ENCODE data around the gene PGAM5. TPM values are rescaled to one million over a fixed set of nuclear protein-coding genes. Genes with fewer than 3 reads are reported as not detected.
A peak's percentile ranks its signal among the peaks of the same experiment; 100 is the strongest.

PGAM5 gene
- 77.1 and 77.9 TPM in 2 replicates for total RNA-seq (2016; rRNA removed; fragmentation: Illumina TruSeq; extraction: Trizol)
- total RNA-seq (2016; cell fraction: cytosol; rRNA removed; fragmentation: Illumina TruSeq; extraction: Trizol; ENCODE audit: low read depth) = 37.0 and 40.3 TPM in 2 replicates
- 75.8 and 78.5 TPM in 2 replicates for total RNA-seq (2016; cell fraction: insoluble cytoplasmic fraction; rRNA removed; fragmentation: Illumina TruSeq; extraction: Trizol)
- total RNA-seq (2016; cell fraction: membrane; rRNA removed; fragmentation: Illumina TruSeq; extraction: Trizol) = 82.5 and 88.7 TPM in 2 replicates
- 27.7 and 31.2 TPM in 2 replicates for total RNA-seq (2016; cell fraction: nucleus; rRNA removed; fragmentation: Illumina TruSeq; extraction: Trizol)
- polyA plus RNA-seq (2011; rRNA removed) = 18.0 and 23.8 TPM in 2 replicates
- polyA plus RNA-seq (2011; cell fraction: cytosol; rRNA removed) = 15.3 and 23.5 TPM in 2 replicates
- 14.4 and 15.9 TPM in 2 replicates for polyA plus RNA-seq (2011; cell fraction: nucleus; rRNA removed)
- 14.5 and 23.5 TPM in 2 replicates for polyA plus RNA-seq (2012)
- polyA plus RNA-seq (2016; cell fraction: cytosol; fragmentation: Illumina TruSeq; extraction: Trizol; ENCODE audit: low read depth) = 28.3 and 31.0 TPM in 2 replicates
- polyA plus RNA-seq (2016; cell fraction: insoluble cytoplasmic fraction; fragmentation: Illumina TruSeq; extraction: Trizol; ENCODE audit: low read depth) = 59.5 and 70.5 TPM in 2 replicates
- polyA plus RNA-seq (2016; cell fraction: membrane; fragmentation: Illumina TruSeq; extraction: Trizol; ENCODE audit: low read depth) = 47.3 and 51.7 TPM in 2 replicates
- polyA plus RNA-seq (2016; cell fraction: nucleus; fragmentation: Illumina TruSeq; extraction: Trizol; ENCODE audit: insufficient read depth, low read depth) = 43.9 and 45.1 TPM in 2 replicates
- 89.6 and 210 TPM in 2 replicates for polyA minus RNA-seq (2011; rRNA and poly(A)+ RNA removed; ENCODE audit: low replicate concordance)
- 28.3 and 32.7 TPM in 2 replicates for polyA minus RNA-seq (2011; cell fraction: cytosol; rRNA and poly(A)+ RNA removed)
- polyA minus RNA-seq (2011; cell fraction: nucleus; rRNA and poly(A)+ RNA removed) = 9.9 and 10.2 TPM in 2 replicates
- percentile 61 among the genes with signal in this experiment for Bru-seq, nascent RNA
- percentile 90 among the genes with signal in this experiment for BruChase-seq, experiment 1, labeled RNA remaining after a 6-hour chase
- percentile 77 among the genes with signal in this experiment for BruChase-seq, experiment 2, labeled RNA remaining after a 2-hour chase
- long read RNA-seq, experiment 1, partial matches to known transcripts = 0 of 3 reads
- long read RNA-seq, experiment 1, other reads (novel, unspliced or antisense) = 3 of 3 reads
- long read RNA-seq, experiment 2, transcript PGAM5-203 (6 exons, 2,834 nt) = major isoform, 6 of 65 reads
- long read RNA-seq, experiment 2, partial matches to known transcripts = 45 of 65 reads
- long read RNA-seq, experiment 2, other reads (novel, unspliced or antisense) = 14 of 65 reads

DNA sequence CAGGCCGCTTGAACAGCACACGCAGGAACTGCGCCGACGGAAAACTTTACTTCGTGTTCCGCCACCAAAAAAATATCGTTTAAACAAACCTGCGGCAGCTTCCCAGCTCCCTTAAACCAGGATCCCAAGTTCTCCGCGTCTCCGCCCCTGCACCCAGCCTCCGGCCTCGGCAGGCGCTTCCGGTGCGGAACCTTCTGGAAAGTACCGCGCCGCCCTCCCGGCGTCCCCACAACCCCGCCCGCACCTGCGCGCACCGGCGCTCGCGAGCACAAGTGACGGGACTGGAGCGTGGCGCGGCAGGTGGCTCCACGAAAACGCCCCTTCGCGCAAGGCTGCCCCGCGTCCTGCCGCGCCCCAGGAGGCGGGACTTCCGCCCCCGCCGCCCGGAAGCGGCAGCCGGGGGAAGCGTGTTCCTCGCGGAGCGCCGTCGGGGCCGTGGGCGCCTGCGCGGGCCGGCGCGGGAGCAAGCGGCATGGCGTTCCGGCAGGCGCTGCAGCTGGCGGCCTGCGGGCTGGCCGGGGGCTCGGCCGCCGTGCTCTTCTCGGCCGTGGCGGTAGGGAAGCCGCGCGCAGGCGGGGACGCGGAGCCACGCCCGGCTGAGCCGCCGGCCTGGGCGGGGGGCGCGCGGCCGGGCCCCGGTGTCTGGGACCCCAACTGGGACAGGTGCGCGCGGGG, at the start of gene PGAM5:
Gene PGAM5 (plus strand): TSS at position 438 of the 675 bp plus-strand sequence. CDS start 35 bp downstream, at position 473.
- H3K4me2 ChIP-seq (ENCODE audit: low read depth, low read length) = peak within 1 kb of the TSS; percentile 84
- 10% methylated on average over 4 of the region's 94 CpGs for WGBS (ENCODE audit: low lambda C conversion rate)
- peak within 1 kb of the TSS; percentile 81 for H3K9ac ChIP-seq (ENCODE audit: insufficient read depth, low read depth, low read length)
- peaks cover 35% of the 10 kb centered on the region for H3K79me2 ChIP-seq (ENCODE audit: insufficient read depth, low read length)
- DNase-seq (ENCODE audit: low spot score) (peak; percentile 72), ATAC-seq (peak; percentile 89), FAIRE-seq (no peak)
- CTCF ChIA-PET (ENCODE audit: low intra/inter-chr PET ratio, low total read pairs) = no interaction called here
- H3K27me3 ChIP-seq (ENCODE audit: control insufficient read depth in 1 of 2, insufficient read depth in 2 of 2, low read length in 2 of 2) = no peaks in the 10 kb centered on the region
- peaks cover 19% of the 10 kb centered on the region for H3K4me1 ChIP-seq (ENCODE audit: insufficient read depth, low read length)
- H3K4me3 ChIP-seq (replicated peaks in 1 of 3; ENCODE audit: insufficient read depth in 1 of 3, low read depth in 2 of 3, low read length in 3 of 3) = peak within 1 kb of the TSS; percentile 68 to 89 (median 75)
- in situ Hi-C loops (cut with HindIII; ENCODE audit: extremely low pct_ligation_motif_present, low pct_unique_long_range_greater_than_20kb) (no loop called here), intact Hi-C loops (cut with micrococcal nuclease; ENCODE audit: unreplicated experiment) (no loop called here)
- H3K9me3 ChIP-seq (ENCODE audit: low read length) = no peaks in the 10 kb centered on the region
- POLR2A ChIA-PET = interaction anchor here (0.9 to 1.4 kb wide), 3 partner anchors 8 to 19 kb away, joined by 3 to 4 read pairs (median 4); no protein-coding TSS in a partner anchor
- no peaks in the 10 kb centered on the region for H4K20me1 ChIP-seq (ENCODE audit: insufficient read depth, low read length)
- no TSS peak for BruUV-seq (replicated peaks)
- peaks cover 4 to 11% of the 10 kb centered on the region in 2 experiments; a peak in 4 of 5 replicates for H3K36me3 ChIP-seq (replicated peaks in 1 of 2; ENCODE audit: control insufficient read depth in 1 of 2, insufficient read depth in 2 of 2, low read length in 2 of 2)
- H3K27ac ChIP-seq (ENCODE audit: extremely low read length, insufficient read depth, low read length) = peak within 1 kb of the TSS; percentile 67
- no peak within 1 kb of the TSS for H2AFZ ChIP-seq (ENCODE audit: low read length)
- TF ChIP-seq, protein P1, sequence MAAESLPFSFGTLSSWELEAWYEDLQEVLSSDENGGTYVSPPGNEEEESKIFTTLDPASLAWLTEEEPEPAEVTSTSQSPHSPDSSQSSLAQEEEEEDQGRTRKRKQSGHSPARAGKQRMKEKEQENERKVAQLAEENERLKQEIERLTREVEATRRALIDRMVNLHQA (CRISPR knock-in tag; IDR thresholded peaks at IDR 0.05) = no peak
- TF ChIP-seq, protein P2, sequence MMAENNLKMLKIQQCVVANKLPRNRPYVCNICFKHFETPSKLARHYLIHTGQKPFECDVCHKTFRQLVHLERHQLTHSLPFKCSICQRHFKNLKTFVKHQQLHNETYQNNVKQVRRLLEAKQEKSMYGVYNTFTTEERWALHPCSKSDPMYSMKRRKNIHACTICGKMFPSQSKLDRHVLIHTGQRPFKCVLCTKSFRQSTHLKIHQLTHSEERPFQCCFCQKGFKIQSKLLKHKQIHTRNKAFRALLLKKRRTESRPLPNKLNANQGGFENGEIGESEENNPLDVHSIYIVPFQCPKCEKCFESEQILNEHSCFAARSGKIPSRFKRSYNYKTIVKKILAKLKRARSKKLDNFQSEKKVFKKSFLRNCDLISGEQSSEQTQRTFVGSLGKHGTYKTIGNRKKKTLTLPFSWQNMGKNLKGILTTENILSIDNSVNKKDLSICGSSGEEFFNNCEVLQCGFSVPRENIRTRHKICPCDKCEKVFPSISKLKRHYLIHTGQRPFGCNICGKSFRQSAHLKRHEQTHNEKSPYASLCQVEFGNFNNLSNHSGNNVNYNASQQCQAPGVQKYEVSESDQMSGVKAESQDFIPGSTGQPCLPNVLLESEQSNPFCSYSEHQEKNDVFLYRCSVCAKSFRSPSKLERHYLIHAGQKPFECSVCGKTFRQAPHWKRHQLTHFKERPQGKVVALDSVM (CRISPR knock-in tag; IDR thresholded peaks at IDR 0.05) = peak; percentile 55; the same call in 1 of the 2 replicates
- TF ChIP-seq, protein P3, sequence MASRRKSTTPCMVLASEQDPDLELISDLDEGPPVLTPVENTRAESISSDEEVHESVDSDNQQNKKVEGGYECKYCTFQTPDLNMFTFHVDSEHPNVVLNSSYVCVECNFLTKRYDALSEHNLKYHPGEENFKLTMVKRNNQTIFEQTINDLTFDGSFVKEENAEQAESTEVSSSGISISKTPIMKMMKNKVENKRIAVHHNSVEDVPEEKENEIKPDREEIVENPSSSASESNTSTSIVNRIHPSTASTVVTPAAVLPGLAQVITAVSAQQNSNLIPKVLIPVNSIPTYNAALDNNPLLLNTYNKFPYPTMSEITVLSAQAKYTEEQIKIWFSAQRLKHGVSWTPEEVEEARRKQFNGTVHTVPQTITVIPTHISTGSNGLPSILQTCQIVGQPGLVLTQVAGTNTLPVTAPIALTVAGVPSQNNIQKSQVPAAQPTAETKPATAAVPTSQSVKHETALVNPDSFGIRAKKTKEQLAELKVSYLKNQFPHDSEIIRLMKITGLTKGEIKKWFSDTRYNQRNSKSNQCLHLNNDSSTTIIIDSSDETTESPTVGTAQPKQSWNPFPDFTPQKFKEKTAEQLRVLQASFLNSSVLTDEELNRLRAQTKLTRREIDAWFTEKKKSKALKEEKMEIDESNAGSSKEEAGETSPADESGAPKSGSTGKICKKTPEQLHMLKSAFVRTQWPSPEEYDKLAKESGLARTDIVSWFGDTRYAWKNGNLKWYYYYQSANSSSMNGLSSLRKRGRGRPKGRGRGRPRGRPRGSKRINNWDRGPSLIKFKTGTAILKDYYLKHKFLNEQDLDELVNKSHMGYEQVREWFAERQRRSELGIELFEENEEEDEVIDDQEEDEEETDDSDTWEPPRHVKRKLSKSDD (CRISPR knock-in tag; IDR thresholded peaks at IDR 0.05; ENCODE audit: low read depth) = peak; percentile 87; the same call in 1 of the 2 replicates
- TF ChIP-seq SALL1 (CRISPR knock-in tag; IDR thresholded peaks at IDR 0.05) = peak; percentile 85
- TF ChIP-seq, protein P4, sequence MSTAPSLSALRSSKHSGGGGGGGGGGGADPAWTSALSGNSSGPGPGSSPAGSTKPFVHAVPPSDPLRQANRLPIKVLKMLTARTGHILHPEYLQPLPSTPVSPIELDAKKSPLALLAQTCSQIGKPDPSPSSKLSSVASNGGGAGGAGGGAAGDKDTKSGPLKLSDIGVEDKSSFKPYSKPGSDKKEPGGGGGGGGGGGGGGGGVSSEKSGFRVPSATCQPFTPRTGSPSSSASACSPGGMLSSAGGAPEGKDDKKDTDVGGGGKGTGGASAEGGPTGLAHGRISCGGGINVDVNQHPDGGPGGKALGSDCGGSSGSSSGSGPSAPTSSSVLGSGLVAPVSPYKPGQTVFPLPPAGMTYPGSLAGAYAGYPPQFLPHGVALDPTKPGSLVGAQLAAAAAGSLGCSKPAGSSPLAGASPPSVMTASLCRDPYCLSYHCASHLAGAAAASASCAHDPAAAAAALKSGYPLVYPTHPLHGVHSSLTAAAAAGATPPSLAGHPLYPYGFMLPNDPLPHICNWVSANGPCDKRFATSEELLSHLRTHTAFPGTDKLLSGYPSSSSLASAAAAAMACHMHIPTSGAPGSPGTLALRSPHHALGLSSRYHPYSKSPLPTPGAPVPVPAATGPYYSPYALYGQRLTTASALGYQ (CRISPR knock-in tag; IDR thresholded peaks at IDR 0.05) = no peak; the same call in 1 of the 2 replicates
- TF ChIP-seq, protein P5, sequence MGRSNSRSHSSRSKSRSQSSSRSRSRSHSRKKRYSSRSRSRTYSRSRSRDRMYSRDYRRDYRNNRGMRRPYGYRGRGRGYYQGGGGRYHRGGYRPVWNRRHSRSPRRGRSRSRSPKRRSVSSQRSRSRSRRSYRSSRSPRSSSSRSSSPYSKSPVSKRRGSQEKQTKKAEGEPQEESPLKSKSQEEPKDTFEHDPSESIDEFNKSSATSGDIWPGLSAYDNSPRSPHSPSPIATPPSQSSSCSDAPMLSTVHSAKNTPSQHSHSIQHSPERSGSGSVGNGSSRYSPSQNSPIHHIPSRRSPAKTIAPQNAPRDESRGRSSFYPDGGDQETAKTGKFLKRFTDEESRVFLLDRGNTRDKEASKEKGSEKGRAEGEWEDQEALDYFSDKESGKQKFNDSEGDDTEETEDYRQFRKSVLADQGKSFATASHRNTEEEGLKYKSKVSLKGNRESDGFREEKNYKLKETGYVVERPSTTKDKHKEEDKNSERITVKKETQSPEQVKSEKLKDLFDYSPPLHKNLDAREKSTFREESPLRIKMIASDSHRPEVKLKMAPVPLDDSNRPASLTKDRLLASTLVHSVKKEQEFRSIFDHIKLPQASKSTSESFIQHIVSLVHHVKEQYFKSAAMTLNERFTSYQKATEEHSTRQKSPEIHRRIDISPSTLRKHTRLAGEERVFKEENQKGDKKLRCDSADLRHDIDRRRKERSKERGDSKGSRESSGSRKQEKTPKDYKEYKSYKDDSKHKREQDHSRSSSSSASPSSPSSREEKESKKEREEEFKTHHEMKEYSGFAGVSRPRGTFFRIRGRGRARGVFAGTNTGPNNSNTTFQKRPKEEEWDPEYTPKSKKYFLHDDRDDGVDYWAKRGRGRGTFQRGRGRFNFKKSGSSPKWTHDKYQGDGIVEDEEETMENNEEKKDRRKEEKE (IDR thresholded peaks at IDR 0.05) = no peak
